SH-SY5Y (cell line): Measurements from ENCODE around the gene PPP1R37.

Experiments used
- GATA2 ChIP-seq: IDR thresholded peaks from 2 replicates; pipeline ENCODE4 v1.6.1; 2011; ENCODE audit warnings: mild to moderate bottlenecking, low read depth, low read length
- GATA3 ChIP-seq: IDR thresholded peaks from 2 replicates; pipeline ENCODE4 v1.6.1; 2011; ENCODE audit warnings: low read depth, mild to moderate bottlenecking, low read length, moderate library complexity

DNA sequence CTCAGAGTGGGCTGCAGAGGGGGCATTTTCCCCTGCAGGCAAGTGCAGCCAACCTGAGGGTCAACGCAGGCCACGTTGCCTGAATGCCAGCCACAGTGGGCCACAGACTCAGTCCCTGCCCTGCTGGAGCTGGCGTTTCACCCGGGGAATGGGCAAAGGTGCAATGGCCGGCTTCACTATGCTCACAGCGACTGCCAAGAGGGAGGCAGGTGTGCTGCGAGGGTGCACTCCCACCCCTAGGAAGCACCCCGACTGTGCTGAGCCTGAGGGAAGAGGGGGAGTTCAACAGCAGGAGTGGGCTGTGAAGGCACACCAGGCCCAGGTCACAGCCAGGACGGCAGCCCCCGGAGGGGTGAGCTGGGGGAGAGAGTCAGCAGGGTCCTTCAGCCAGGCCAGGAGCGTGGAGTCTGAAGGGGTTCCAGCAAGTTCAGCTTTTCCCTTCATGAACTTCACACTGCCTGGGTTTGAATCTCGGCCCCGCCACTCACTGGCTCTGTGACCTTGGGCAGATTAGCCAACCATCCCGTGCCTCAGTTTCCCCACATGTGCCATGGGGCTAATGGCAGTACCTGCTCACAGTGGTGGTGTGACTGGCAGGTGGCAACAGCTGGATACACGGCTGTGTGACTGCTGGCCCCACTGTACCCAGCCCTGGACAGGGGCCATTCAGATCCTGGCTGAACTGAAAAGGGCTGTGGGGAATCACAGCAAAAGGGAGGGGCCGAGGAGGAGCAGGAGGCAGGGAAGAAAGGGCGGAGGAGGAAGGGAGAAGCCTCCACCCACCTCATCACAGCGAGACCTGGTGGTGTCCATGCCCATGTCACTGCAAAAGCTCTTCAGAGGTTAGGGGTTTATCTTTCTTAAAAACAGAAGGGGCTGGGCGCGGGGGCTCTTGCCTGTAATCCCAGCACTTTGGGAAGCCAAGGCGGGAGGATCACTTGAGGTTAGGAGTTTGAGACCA is 77.4 kb downstream of the PPP1R37 start:
- TF ChIP-seq GATA3 (no peak), GATA2 (no peak)
